K562 (cell line): ENCODE data around the gene CCSER1. TPM values are rescaled to one million over a fixed set of nuclear protein-coding genes. Genes with fewer than 3 reads are reported as not detected.

Source experiments
- ATAC-seq: fragments of 200-7000 bp; cut with Tn5 transposase; 3 replicates; pipeline ENCODE4 v1.9.1; 2020; ENCODE audit warnings: moderate library complexity
- BruUV-seq: library from RNA; stranded (reverse); fragments of 400-500 nt; replicated peaks from 2 replicates; lab custom pipeline; 2021; lab: Mats Ljungman, UMichigan
- CTCF ChIA-PET: fragments of 300-600 bp; formaldehyde crosslinking; extraction: SDS; loops from one replicate; lab custom pipeline; 2021; ENCODE audit warnings: low intra/inter-chr PET ratio; lab: Yijun Ruan, JAX
- POLR2A ChIA-PET: fragments of 300-600, 350-650 bp; sonication (Branson Sonifier 250); formaldehyde crosslinking; extraction: SDS; loops from one replicate; lab custom pipeline; 2021; ENCODE audit warnings: antibody characterized with exemption, inconsistent platforms; lab: Yijun Ruan, JAX
- DNase-seq, 4 experiments: peaks; one replicate each; pipeline versions ENCODE4 v3.0.0 to v3.0.0-alpha.2; 2011 to 2018; ENCODE audit warnings: low spot score in 3 of 4, mixed read lengths in 3 of 4; ENCODE audit errors: extremely low read depth in 1 of 4
- FAIRE-seq: peaks from 2 replicates; lab custom pipeline; 2011; peaks lifted over from hg19 to GRCh38; lab: Jason Lieb, UNC
- H2AFZ ChIP-seq: 2 replicates; pipeline ENCODE4 v1.6.0; 2011; ENCODE audit warnings: low read depth, low read length, control low read depth, inconsistent platforms
- H3K27ac ChIP-seq: fragments of 200-600 bp; 3 replicates; pipeline ENCODE4 v1.8.0; 2011; ENCODE audit warnings: low read depth, mild to moderate bottlenecking, control low read depth, inconsistent platforms, low read length, moderate library complexity, mixed read lengths; ENCODE audit errors: extremely low read depth
- H3K27me3 ChIP-seq, 2 experiments: fragments of 300-600 bp in 1 of 2; 2 replicates in 1 of 2; 3 replicates in 1 of 2; pipeline versions ENCODE4 v1.6.0 to v1.8.0; 2011; ENCODE audit warnings: inconsistent platforms in 2 of 2, low read length in 2 of 2, mild to moderate bottlenecking in 1 of 2, mixed read lengths in 1 of 2, moderate library complexity in 1 of 2; ENCODE audit not compliant: control insufficient read depth in 2 of 2, insufficient read depth in 2 of 2
- H3K36me3 ChIP-seq: fragments of 300-600 bp; 3 replicates; pipeline ENCODE4 v1.8.0; 2011; ENCODE audit warnings: mild to moderate bottlenecking, low read length, inconsistent platforms; ENCODE audit not compliant: control insufficient read depth, insufficient read depth
- H3K4me1 ChIP-seq, 2 experiments: fragments of 200-600 bp in 1 of 2; replicated peaks in 1 of 2; 2 replicates in 1 of 2; 3 replicates in 1 of 2; pipeline versions ENCODE4 v1.5.1 to v1.8.0; 2011; ENCODE audit warnings: inconsistent platforms in 2 of 2, low read length in 2 of 2, mild to moderate bottlenecking in 1 of 2, mixed read lengths in 1 of 2, moderate library complexity in 1 of 2; ENCODE audit not compliant: control insufficient read depth in 2 of 2, insufficient read depth in 2 of 2
- H3K4me2 ChIP-seq: 2 replicates; pipeline ENCODE4 v1.6.1; 2011; ENCODE audit warnings: low read length, control low read depth, inconsistent platforms, mixed read lengths; ENCODE audit not compliant: insufficient read depth
- H3K4me3 ChIP-seq: fragments of 200-600 bp; sonication (generic), shearing (Covaris generic); 2 replicates; pipeline ENCODE4 v1.5.1; 2016; ENCODE audit warnings: control low read depth, inconsistent platforms
- H3K79me2 ChIP-seq: fragments of 200-600 bp; 3 replicates; pipeline ENCODE4 v1.8.0; 2011; ENCODE audit warnings: low read length, inconsistent platforms; ENCODE audit not compliant: control insufficient read depth, insufficient read depth
- H3K9ac ChIP-seq, 2 experiments: 2 replicates each; pipeline versions ENCODE4 v1.6.0 to v1.6.1; 2011; ENCODE audit warnings: low read depth in 2 of 2, low read length in 2 of 2, control low read depth in 1 of 2, inconsistent platforms in 1 of 2, mild to moderate bottlenecking in 1 of 2, mixed read lengths in 1 of 2; ENCODE audit not compliant: insufficient read depth in 1 of 2
- H3K9me1 ChIP-seq: one replicate; pipeline ENCODE4 v1.6.0; 2011; ENCODE audit warnings: inconsistent platforms, mild to moderate bottlenecking, low read length, moderate library complexity; ENCODE audit not compliant: control insufficient read depth, insufficient read depth
- H3K9me3 ChIP-seq: replicated peaks from 2 replicates; pipeline ENCODE4 v1.5.1; 2011; ENCODE audit warnings: low read depth, low read length, inconsistent platforms; ENCODE audit not compliant: control insufficient read depth, insufficient read depth
- H4K20me1 ChIP-seq: replicated peaks from 2 replicates; pipeline ENCODE4 v1.6.1; 2011; ENCODE audit warnings: low read length, inconsistent platforms, mixed read lengths; ENCODE audit not compliant: control insufficient read depth, insufficient read depth
- NCOA2 ChIP-seq, 2 experiments: fragments of 450-650 bp; IDR thresholded peaks; 2 replicates each; pipeline ENCODE4 v1.6.1; 2018; ENCODE audit warnings: mild to moderate bottlenecking in 2 of 2, moderate library complexity in 1 of 2; ENCODE audit not compliant: partially characterized antibody in 2 of 2
- TAF7 ChIP-seq: fragments of 450-650 bp; IDR thresholded peaks from 2 replicates; pipeline ENCODE4 v1.6.1; 2016; ENCODE audit warnings: missing genetic modification characterization, missing compliant biosample characterization
- WGBS: fragments of 100-300 bp; shearing (Covaris generic); methylation state at CpG from one replicate; pipeline ENCODE4 v1.1.6; 2016; ENCODE audit warnings: low coverage, mixed read lengths; ENCODE audit not compliant: insufficient coverage; ENCODE audit errors: missing lambda C conversion rate; 5-methylcytosine and 5-hydroxymethylcytosine counted together
- in situ Hi-C: fragments of 300-500 bp; cut with MboI; formaldehyde crosslinking; loops from 4 replicates; pipeline ENCODE4 v1.15.0; 2018; ENCODE audit warnings: inconsistent platforms, mixed read lengths
- intact Hi-C: fragments of 100-400 bp; cut with micrococcal nuclease; formaldehyde crosslinking; loops from 2 replicates; pipeline ENCODE4 v1.14.2; 2022
- polyA plus RNA-seq, 8 experiments: library from polyadenylated mRNA; depleted of rRNA in 4 of 8; stranded (reverse) in 5 of 8; unstranded in 3 of 8; fragments of >200 nt; fragmentation: Nextera tagmentation in 2 of 8; fragmentation: Illumina TruSeq in 1 of 8; extraction: Ambion mirVana in 2 of 8; extraction: Trizol in 1 of 8; gene quantifications; 2 replicates each; pipeline versions ENCODE4 v1.2.1 to v1.2.3, GENCODE V29; 2011 to 2014; ENCODE audit warnings: inconsistent platforms in 1 of 8, missing spikeins in 1 of 8
- total RNA-seq, 7 experiments: library from RNA; depleted of rRNA in 6 of 7; stranded (reverse); fragments of >200 nt in 6 of 7; fragmentation: Illumina TruSeq in 2 of 7; extraction: Trizol in 2 of 7; gene quantifications; 2 replicates each; pipeline versions ENCODE4 v1.2.1 to v1.2.3, GENCODE V29; 2011 to 2021; ENCODE audit warnings: low replicate concordance in 1 of 7
- TF ChIP-seq, protein P1 (sequence below): sonication (generic); formaldehyde crosslinking; IDR thresholded peaks from 2 replicates; pipeline ENCODE4 v1.8.1; 2023; ENCODE audit warnings: mild to moderate bottlenecking, missing genetic modification reagents, moderate library complexity
- TF ChIP-seq, protein P2 (sequence below): fragments of 450-650 bp; IDR thresholded peaks from 2 replicates; pipeline ENCODE4 v1.6.1; 2017; ENCODE audit warnings: mild to moderate bottlenecking, moderate library complexity
- TF ChIP-seq, protein P3 (sequence below): fragments of 450-650 bp; IDR thresholded peaks from 2 replicates; pipeline ENCODE4 v1.6.1; 2016

CCSER1 gene
- total and polyA plus RNA-seq, 9 of the 15 experiments (the other 6 are each of a cell fraction or from before 2014, with no cell fraction given), result not detected

DNA sequence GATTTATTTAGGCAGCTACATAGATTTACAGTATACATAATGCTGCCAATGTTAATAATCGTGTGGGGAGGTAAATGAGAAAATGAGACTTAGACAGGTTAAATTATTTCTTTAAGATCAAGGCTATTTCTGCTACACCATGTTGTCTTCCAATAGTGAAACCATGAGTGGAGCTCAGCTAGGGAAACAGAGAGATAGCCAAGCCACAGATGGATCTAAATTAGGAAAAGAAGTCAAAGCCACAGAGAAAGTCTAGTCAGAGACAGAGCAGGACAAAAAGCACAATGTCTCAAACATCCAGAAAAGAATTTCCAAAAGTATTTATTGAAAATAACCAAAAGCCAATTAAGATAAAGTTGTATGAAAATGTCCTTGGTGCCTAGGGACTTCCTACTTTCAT, 1309.4 kb downstream of the CCSER1 start (continued):
- TF ChIP-seq, protein P1, sequence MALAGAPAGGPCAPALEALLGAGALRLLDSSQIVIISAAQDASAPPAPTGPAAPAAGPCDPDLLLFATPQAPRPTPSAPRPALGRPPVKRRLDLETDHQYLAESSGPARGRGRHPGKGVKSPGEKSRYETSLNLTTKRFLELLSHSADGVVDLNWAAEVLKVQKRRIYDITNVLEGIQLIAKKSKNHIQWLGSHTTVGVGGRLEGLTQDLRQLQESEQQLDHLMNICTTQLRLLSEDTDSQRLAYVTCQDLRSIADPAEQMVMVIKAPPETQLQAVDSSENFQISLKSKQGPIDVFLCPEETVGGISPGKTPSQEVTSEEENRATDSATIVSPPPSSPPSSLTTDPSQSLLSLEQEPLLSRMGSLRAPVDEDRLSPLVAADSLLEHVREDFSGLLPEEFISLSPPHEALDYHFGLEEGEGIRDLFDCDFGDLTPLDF (CRISPR knock-in tag), result no peak
- TF ChIP-seq, protein P2, sequence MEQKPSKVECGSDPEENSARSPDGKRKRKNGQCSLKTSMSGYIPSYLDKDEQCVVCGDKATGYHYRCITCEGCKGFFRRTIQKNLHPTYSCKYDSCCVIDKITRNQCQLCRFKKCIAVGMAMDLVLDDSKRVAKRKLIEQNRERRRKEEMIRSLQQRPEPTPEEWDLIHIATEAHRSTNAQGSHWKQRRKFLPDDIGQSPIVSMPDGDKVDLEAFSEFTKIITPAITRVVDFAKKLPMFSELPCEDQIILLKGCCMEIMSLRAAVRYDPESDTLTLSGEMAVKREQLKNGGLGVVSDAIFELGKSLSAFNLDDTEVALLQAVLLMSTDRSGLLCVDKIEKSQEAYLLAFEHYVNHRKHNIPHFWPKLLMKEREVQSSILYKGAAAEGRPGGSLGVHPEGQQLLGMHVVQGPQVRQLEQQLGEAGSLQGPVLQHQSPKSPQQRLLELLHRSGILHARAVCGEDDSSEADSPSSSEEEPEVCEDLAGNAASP, result no peak
- TF ChIP-seq TAF7 (tag) (no peak), NCOA2 (IDR thresholded peaks at IDR 0.05; ENCODE audit: partially characterized antibody in 2 of 2) (no peak)
- TF ChIP-seq, all 486 proteins: peak for 0

DNA sequence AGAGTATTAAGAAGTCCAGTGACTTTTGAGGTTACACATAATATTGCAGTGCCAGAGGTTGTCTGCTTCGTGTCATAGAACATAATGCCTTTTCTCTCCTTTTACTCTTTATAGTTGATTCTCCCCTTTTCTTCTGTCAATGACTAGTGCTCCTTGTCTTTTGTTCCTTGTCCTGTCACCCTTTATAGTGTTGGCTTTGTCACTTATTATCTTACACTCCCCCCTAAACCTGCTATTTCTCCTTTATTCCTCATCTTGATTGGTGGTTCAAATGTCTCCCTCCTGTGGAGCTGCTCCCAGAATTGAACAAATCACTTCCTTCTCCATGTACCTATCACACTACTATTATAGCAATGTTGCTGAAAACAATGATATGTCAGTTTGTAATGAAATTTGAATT, 1320.0 kb downstream of the CCSER1 start:
- H3K9me3 ChIP-seq, result no peaks in the 10 kb centered on the region
- CTCF ChIA-PET, result no interaction called here
- BruUV-seq, result no TSS peak
- H3K4me2 ChIP-seq, result no peak overlapping the region
- H3K9ac ChIP-seq, result no peak overlapping the region
- in situ Hi-C loops, result no loop called here
- no peak overlapping the region for H3K27ac ChIP-seq
- TF ChIP-seq, protein P3, sequence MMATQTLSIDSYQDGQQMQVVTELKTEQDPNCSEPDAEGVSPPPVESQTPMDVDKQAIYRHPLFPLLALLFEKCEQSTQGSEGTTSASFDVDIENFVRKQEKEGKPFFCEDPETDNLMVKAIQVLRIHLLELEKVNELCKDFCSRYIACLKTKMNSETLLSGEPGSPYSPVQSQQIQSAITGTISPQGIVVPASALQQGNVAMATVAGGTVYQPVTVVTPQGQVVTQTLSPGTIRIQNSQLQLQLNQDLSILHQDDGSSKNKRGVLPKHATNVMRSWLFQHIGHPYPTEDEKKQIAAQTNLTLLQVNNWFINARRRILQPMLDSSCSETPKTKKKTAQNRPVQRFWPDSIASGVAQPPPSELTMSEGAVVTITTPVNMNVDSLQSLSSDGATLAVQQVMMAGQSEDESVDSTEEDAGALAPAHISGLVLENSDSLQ, result no peak
- TF ChIP-seq, all 486 proteins: peak for 0
- Histone ChIP-seq H3K4me1 (no peaks in the 10 kb centered on the region), H2AFZ (no peak overlapping the region), H4K20me1 (no peaks in the 10 kb centered on the region), H3K4me3 (no peak overlapping the region), H3K36me3 (no peaks in the 10 kb centered on the region), H3K79me2 (no peaks in the 10 kb centered on the region), H3K27me3 (no peaks in the 10 kb centered on the region), H3K9me1 (no peaks in the 10 kb centered on the region)
- no peak for DNase-seq
- intact Hi-C loops, result no loop called here
- no peak for ATAC-seq
- WGBS, result 0% methylated on average over 1 of the region's 1 CpG
- POLR2A ChIA-PET, result no interaction called here
- FAIRE-seq, result no peak
